GM10266 (cell line): ENCODE data around the gene SFXN3.
A peak's percentile ranks its signal among the peaks of the same experiment; 100 is the strongest.

Experiments used
- DNase-seq: peaks from one replicate; pipeline ENCODE4 v3.0.0; 2012; ENCODE audit errors: extremely low spot score
- TF ChIP-seq, protein P1 (sequence below): IDR thresholded peaks from 2 replicates; pipeline ENCODE4 v1.5.1; 2012; ENCODE audit warnings: mild to moderate bottlenecking, low read depth; ENCODE audit not compliant: control insufficient read depth, insufficient read depth; ENCODE audit errors: missing control alignments

Gene SFXN3

GRCh38 chr10:101054351-101054750 lies 23.3 kb downstream of the SFXN3 start:
- no peak for DNase-seq
- TF ChIP-seq, protein P1, sequence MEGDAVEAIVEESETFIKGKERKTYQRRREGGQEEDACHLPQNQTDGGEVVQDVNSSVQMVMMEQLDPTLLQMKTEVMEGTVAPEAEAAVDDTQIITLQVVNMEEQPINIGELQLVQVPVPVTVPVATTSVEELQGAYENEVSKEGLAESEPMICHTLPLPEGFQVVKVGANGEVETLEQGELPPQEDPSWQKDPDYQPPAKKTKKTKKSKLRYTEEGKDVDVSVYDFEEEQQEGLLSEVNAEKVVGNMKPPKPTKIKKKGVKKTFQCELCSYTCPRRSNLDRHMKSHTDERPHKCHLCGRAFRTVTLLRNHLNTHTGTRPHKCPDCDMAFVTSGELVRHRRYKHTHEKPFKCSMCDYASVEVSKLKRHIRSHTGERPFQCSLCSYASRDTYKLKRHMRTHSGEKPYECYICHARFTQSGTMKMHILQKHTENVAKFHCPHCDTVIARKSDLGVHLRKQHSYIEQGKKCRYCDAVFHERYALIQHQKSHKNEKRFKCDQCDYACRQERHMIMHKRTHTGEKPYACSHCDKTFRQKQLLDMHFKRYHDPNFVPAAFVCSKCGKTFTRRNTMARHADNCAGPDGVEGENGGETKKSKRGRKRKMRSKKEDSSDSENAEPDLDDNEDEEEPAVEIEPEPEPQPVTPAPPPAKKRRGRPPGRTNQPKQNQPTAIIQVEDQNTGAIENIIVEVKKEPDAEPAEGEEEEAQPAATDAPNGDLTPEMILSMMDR = no peak

DNA sequence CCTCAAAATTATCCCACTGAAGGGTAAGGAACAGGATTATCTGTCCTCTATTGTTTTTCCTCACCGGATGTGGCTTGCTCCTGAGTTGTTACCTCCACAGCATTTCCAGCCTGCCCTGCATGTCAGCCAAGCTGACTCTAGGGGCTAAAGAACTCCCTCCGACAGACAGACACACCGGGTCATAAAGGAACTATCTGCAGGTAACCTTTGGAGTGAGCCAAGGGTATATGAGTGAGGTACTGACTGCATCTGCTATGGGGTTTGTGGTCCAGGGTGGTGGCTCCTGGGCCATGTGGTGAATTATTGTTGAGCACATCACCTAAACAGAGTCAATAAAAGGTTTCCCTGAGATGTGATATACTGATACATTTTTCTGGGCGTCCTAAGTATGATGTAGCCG lies 23.8 kb downstream of the SFXN3 start:
- DNase-seq = no peak
- TF ChIP-seq, protein P1 = no peak

DNA sequence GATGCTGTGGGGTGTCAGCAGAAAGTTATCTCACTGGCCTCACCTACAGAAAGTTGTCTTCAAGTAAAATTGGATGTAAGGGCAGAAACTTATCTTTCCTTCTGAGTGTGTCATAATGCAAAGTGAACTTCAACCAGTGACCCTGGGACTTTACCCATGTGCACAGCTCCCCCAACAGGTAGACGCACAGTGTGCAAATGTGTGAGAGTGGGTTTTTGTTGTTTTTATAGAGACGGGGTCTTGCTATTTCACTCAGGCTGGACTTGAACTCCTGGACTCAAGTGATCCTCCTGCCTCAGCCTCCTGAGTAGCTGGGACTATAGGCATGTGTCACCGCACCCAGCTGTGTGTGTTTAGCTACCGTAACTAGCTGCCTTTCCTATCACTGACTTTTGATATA lies 24.4 kb downstream of the SFXN3 start:
- TF ChIP-seq, protein P1 = peak; percentile 6
- no peak for DNase-seq

DNA sequence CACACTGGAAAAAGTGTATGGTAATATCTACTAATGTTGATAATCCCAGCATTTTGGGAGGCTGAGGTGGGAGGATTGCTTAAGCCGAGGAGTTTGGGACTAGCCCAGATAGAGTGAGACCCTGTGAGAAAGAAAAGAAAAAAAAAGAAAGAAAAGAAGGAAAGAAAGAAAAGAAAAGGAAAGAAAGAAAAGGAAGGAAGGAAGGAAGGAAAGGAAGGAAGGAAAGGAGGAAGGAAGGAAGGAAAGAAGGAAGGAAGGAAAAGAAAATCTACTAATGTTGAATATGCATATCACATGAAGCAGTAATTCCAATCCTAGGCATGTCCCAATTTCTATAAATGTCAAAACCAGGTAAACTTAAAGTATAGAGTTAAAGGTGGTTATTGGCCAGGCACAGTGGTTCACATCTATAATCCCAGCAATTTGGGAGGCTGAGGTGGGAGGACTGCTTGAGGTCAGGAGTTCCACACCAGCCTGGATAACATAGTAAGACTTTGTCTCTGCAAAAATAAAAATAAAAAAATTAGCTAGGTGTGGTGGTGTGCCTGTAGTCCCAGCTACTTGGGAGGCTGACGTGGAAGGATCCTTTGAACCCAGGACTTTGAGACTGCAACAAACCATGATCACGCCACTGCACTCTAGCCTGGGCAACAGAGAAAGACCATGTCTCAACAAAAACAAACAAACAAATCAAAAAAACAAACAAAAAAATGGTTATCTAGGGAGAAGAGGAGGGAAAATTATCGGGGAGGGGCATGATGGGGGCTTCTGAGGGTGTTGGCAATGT lies 25.5 kb downstream of the SFXN3 start:
- no peak for DNase-seq
- TF ChIP-seq, protein P1 = no peak

DNA sequence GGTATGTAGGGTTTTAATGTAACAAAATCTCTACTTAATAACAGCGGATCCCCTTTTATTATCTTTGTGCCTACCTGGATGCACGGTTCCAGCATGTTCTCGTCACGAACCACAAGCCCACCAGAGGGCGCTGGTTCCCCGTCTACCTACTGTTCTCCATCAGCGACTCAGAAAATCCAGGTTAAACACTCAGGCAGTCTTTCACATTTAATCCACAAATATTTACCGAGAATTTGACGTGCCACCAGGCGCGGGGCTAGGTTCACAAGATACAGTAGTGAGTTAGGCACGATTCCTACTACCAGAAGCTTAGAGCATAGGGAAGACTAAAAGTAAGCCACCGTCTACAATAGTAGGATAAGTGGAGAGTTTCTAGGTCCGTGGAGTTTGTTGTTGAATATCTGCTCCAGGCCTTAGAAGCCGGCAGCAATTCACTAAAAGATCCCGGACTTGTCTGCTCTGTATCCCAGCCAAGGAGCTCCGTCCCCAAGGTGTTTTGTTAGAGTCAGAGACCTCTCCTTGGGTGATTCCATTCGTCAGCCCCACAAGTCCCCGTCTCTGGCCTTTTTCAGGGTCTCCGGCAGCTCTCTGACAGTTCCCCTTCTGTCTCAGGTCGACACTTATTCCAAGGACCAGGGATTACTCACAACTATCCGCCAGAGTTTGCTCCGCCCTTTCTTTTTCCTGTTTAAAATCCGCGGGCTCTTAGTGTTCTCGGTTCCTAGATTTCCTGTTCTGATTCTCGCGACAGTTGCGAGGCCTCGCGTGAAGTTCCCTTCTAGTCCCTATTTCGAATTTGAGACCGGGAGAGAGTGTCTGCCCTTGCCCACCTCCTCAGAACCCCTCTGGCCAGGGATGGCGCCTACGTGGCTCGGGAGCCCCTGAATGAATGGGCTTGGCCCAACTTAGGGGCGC lies 29.3 kb downstream of the SFXN3 start:
- peak; percentile 90 for DNase-seq

GRCh38 chr10:101060951-101061623 lies 30.1 kb downstream of the SFXN3 start:
- peak; percentile 98 for DNase-seq
- TF ChIP-seq, protein P1 = no peak

More for the DNA sequence above, 29.3 kb downstream of the SFXN3 start:
- TF ChIP-seq, protein P1 = peak; percentile 93
